ENCODE measurements around the gene C1orf232.

The C1orf232 gene

GRCh38 chr1:26156285-26157038, 12.3 kb downstream of the C1orf232 start:
- DNase-seq (ENCODE audit: low read depth), result no peak

- no peak for DNase-seq (ENCODE audit: low read depth)
Observed at GRCh38 chr1:26155370-26156284, 13.1 kb downstream of the C1orf232 start.

GRCh38 chr1:26154750-26155149, 14.0 kb downstream of the C1orf232 start:
- DNase-seq (ENCODE audit: low read depth), result no peak

- no peak for DNase-seq (ENCODE audit: low read depth)
Observed at GRCh38 chr1:26153966-26154532, 14.7 kb downstream of the C1orf232 start.

GRCh38 chr1:26148887-26149286, 19.9 kb downstream of the C1orf232 start:
- DNase-seq (ENCODE audit: low read depth), result no peak

- DNase-seq (ENCODE audit: low read depth), result no peak
Observed at GRCh38 chr1:26145960-26146294, 22.8 kb downstream of the C1orf232 start.

GRCh38 chr1:26145041-26145959, 23.5 kb downstream of the C1orf232 start:
- peak; percentile 60 for DNase-seq (ENCODE audit: low read depth)

GRCh38 chr1:26142159-26142558, 26.6 kb downstream of the C1orf232 start:
- no peak for DNase-seq (ENCODE audit: low read depth)

GRCh38 chr1:26138974-26139558, 29.7 kb downstream of the C1orf232 start:
- no peak for DNase-seq (ENCODE audit: low read depth)

GRCh38 chr1:26134466-26134865, 34.3 kb downstream of the C1orf232 start:
- DNase-seq (ENCODE audit: low read depth), result no peak

- DNase-seq (ENCODE audit: low read depth), result no peak
Observed at GRCh38 chr1:26132834-26133167, 36.0 kb downstream of the C1orf232 start.

- DNase-seq (ENCODE audit: low read depth), result no peak
Observed at GRCh38 chr1:26132128-26132833, 36.5 kb downstream of the C1orf232 start.

- DNase-seq (ENCODE audit: low read depth), result no peak
Observed at GRCh38 chr1:26130695-26131094, 38.1 kb downstream of the C1orf232 start.

GRCh38 chr1:26129778-26130177, 39.0 kb downstream of the C1orf232 start:
- no peak for DNase-seq (ENCODE audit: low read depth)

GRCh38 chr1:26127235-26128163, 41.3 kb downstream of the C1orf232 start:
- DNase-seq (ENCODE audit: low read depth), result no peak

- DNase-seq (ENCODE audit: low read depth), result no peak
Observed at GRCh38 chr1:26126321-26127084, 42.3 kb downstream of the C1orf232 start.

- DNase-seq (ENCODE audit: low read depth), result no peak
Observed at GRCh38 chr1:26125946-26126320, 42.8 kb downstream of the C1orf232 start.

GRCh38 chr1:26125382-26125781, 43.4 kb downstream of the C1orf232 start:
- no peak for DNase-seq (ENCODE audit: low read depth)

All from activated T-cell treated with anti-CD3 and anti-CD28 coated beads for 48 hours (primary cell).